ENCODE data around the gene TTC21A.

DNA sequence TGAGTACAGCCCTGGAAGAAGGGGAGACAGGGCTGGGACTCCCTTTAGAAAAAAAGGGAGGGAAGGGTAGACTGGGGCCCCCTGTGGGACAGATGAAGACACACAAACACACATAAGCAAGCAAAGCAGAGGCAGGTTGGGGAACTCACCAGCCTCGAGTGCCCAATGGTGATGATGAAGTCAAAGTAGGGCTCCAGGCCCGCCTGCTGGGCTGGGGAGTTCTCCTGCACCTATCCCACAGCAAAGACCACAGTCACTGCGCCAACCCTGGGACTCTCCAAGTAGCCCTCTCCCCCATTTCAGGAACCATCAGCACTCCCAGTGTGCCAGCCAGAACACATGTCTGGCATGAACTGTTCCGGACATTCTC, 4.2 kb upstream of the TTC21A start:
- TF ChIP-seq, protein P1, sequence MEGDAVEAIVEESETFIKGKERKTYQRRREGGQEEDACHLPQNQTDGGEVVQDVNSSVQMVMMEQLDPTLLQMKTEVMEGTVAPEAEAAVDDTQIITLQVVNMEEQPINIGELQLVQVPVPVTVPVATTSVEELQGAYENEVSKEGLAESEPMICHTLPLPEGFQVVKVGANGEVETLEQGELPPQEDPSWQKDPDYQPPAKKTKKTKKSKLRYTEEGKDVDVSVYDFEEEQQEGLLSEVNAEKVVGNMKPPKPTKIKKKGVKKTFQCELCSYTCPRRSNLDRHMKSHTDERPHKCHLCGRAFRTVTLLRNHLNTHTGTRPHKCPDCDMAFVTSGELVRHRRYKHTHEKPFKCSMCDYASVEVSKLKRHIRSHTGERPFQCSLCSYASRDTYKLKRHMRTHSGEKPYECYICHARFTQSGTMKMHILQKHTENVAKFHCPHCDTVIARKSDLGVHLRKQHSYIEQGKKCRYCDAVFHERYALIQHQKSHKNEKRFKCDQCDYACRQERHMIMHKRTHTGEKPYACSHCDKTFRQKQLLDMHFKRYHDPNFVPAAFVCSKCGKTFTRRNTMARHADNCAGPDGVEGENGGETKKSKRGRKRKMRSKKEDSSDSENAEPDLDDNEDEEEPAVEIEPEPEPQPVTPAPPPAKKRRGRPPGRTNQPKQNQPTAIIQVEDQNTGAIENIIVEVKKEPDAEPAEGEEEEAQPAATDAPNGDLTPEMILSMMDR (IDR thresholded peaks at IDR 0.05) = no peak
- no peak for TF ChIP-seq POLR2A (IDR thresholded peaks at IDR 0.05)
